DMS 273 (cell line): Measurements from ENCODE around the gene TBPL1.
"Not testable (repeated sequence)": the region's sequence is repeated elsewhere in the genome, so short reads cannot be mapped to it uniquely, and the experiment has no call there.

Source experiments
- DNase-seq: peaks from one replicate; lab custom pipeline; 2025; ENCODE audit not compliant: unreplicated experiment; lab: John Stamatoyannopoulos, UW

TBPL1 gene

GRCh38 chr6:133953634-133954415 is 801 bp downstream of the TBPL1 start:
- peak; percentile 56 for DNase-seq

GRCh38 chr6:133954657-133955576 is 1.9 kb downstream of the TBPL1 start:
- peak; percentile 19 for DNase-seq

DNA sequence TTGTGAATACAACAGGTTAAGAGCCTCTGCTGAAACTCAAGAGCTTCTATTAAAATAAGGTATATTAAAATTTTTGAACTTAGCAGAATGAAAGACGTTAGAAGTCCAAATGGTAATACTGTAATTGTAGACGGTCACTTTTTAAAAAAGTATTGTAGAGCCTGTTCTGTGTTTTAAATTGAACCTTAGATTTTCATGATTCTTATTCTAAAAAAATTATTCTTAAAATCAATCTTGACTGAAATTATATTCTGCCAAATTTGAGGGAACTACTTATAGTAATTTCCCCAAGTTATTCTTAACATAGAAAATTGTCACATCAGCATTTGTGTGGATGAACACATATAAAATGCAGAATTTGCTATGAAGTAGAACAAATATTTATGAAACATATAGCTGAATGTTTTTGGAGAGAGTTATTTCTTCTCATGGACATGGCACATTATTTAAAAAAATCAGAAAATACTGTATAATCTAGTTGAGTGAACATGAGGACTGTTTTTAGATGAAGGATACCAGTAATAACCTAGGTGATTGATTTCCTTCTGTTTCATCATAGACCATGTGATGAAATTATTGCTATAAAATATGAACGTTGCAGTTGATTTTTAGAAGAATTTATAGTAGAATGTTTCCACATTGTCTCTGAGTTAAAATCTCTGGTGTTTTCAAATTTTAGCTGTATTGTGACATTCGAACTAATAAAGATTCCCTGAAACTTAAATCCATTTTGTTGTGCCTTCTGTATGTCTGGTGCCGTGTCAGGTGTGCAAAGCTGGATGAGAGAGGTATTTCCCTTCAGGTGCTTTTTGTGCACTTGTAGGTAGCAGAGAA is 2.8 kb downstream of the TBPL1 start:
- no peak for DNase-seq

DNA sequence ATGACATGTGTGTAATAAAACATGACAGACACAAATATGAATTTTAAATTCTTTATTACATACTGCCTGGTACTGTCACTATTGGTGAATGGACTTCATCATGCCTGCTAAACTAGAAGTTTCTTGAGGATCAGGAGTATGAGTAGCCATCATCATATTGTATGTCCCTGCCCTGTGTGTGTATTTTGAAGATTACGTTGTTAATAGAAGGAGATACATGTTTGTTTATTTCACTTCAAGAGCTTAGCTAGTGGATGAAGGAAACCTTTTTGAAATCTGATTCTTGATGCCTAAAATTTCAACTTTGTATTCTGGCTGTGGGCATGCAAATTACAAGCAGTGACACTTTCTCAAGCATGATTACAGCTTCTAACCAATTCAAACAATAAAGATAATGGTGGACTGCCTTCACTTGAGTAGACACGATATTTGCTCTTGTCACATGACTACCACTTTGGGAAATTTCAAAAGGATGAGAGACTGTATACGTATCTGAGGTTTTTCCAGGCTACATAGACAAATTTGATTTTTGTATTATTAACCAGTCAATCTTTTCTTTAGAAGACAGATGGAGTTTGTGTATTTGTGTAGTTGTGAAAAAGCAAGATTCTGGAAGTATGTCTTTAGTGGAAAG is 3.5 kb downstream of the TBPL1 start:
- DNase-seq, result peak; percentile 11

GRCh38 chr6:133957227-133957626 is 4.2 kb downstream of the TBPL1 start:
- DNase-seq, result peak; percentile 30

DNA sequence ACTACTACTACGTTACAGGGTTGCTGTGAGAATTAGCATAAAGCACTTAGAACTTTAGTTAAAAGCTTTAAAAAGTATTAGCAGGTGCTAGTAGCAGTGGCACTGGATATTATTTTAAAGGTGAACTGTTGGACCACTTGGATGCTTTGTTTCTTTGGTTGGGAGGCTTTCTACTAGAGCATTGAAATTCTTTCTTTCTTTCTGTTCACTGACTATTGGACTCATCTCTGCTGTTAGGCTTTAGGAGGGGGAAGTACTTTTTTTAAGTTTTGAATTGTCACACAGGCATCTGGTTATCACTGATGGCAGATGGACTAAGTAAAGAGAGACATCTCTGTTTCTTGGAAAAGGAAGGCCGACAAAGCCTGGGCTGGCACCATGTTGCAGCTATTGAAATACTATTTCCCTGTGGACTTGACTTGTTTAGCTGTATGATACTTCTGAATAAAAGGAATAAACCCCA is 4.8 kb downstream of the TBPL1 start:
- peak; percentile 73 for DNase-seq

DNA sequence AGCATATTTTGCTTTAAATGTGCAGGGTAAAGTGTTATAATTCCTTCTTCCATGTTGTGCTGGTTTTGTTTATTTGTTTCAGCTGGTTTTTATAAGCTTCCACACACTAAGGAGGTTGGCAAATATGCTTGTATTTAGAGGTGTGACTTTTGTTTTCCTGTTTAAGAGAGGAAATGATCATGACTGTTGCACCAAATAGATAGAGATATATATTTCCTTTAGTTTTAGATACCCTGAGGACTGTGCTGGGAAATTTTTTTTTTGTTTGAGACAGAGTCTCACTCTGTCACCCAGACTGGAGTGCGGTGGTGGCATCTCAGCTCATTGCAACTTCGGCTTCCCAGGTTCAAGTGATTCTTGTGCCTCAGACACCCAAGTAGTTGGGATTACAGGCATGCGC is 5.8 kb downstream of the TBPL1 start:
- no peak for DNase-seq

GRCh38 chr6:133959667-133960368 is 6.8 kb downstream of the TBPL1 start:
- no peak for DNase-seq

DNA sequence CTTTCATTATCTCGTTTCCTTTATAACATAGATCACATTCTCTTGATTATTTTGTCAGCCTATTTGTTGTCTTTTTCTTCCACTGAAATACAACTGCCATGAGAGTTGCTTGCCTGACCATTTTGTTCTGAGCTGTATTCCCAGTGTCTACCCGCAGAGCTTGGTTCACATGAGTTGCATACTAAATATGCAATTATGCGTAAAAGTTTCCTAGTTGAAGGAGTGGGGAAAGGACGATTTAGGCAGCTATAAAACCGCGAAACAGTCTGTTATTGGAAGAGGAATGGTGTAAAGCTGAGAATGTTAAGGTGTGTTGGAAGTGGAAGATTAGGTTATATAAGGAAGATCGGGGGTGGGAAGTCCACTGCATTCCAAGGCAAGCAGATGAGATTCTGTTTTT is 8.8 kb downstream of the TBPL1 start:
- DNase-seq, result no peak

DNA sequence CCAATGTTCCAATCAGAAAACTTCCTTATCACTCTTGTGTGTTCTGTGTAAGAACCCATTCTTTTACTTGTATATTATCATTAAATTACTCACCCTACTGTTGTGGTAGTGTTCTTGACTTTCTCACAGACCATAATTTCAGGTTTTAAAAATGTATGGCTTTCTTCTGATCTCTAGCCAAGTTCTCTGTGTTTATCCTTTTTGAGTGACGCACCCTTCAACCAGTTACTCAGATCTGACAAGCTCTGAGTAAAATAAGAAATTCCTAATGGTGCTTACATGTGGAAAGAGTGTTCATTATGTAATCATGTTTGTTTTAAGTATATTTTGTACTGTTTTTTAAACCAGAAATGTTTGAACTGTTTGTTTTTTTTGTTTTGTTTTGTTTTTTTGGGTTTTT is 11.0 kb downstream of the TBPL1 start:
- no peak for DNase-seq

DNA sequence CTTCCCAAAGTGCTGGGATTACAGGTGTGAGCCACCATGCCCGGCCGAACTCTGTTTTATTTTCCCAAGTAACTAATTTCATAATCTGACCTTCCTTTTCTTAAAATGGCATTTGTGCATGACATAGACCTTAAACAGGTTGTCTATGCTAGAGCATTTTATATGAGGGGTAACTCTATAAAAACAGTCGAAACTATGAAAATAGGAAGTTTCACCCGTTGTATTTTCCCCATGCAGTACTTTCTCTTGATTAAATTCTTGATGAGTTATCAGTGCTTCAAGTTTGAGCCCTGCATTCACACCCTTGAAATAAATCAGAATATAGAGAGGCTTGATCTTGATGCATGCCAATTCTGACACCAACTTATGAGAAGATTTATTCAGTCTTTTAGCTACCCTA is 11.7 kb downstream of the TBPL1 start:
- DNase-seq, result no peak

GRCh38 chr6:133965817-133966360 is 12.9 kb downstream of the TBPL1 start:
- DNase-seq, result peak; percentile 21

DNA sequence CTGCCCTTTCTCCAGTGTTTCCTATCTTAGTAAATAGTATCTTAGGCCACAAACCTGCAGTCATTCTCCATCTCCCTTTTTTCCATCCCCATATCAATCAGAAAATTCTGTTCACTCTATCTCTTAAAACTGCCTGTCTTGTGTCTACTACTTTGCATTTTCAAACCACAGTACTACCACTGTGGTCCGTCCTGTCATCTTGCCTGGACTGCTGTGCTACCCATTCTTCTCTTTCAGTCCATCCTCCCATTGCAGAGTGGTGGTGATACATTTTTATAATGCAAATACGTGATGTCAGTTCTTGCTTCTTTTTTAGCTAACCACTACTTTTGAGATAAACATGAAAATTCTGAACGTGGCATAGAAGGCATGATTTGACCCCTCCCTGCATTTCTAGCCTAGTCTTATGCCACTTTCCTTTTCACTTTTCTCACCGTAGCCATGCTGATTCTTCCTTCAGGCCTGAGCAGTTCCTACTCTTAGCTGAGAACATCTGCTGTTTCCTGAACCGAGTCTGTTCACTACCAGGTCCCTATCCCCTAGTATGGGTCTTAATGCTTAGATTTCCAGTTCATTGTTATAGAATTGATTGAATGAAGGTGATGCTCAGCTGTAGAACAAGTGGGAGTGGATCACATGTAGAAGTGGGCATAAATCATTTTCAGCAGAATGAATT is 13.8 kb downstream of the TBPL1 start:
- peak; percentile 33 for DNase-seq

DNA sequence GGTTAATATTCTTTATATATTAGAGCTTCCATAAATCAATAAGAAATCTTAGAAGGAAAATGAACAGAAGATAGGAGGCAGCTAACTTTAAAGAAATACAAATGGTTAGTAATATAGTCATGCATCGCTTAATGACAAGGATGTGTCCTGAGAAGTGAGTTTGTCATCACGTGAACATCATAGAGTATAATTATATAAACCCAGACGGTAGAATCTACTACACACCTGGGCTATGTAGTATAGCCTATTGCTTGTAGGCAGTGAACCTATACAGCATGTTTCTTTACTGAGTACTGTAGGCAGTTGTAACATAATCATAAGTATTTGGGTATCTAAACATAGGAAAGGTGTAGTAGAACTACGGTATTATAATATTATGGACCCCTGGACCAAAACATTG is 14.3 kb downstream of the TBPL1 start:
- no peak for DNase-seq

DNA sequence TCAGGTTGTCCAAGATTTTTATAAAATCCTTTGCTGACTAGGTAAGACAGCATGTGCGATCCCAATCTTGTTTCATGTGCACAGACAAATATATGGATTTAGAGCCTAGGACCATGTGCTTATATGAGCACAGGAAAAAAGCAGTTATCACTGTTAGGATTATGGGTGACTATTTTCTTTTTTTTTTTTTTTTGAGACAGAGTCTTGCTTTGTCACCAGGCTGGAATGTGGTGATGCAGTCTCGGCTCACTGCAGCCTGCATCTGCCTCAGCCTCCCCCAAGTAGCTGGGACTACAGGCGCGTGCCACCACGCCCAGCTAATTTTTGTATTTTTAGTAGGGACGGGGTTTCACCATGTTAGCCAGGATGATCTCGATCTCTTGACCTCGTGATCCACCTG is 14.8 kb downstream of the TBPL1 start:
- DNase-seq, result not testable (repeated sequence)

DNA sequence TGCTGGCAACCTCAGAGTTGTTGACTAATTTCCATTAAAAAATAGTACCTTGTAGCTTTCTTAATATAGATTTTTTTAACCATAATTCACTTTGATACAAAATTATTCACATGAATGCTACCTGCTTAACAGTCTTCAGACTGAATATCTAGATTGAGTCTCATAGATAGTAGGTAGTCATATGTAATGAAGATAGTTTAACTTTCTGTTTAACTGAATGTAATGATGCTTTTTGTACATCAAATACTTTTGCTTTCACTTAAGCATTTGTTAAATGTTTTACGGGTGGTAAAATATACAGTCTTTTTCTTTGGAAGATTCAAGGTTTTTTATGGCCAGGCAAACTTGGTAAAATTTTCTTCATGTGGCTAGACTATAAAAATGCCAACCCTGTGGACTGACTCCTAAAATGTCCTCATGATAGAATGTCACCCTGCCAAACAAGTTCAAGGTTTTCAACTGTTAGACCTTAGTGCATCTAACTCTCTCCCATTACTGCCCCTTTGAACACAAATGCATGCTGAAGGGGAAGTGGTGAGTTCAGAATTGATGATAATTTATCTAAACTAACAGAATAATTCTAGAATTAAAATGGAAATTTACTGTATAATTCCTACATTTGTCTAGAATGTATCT is 16.4 kb downstream of the TBPL1 start:
- peak; percentile 14 for DNase-seq

DNA sequence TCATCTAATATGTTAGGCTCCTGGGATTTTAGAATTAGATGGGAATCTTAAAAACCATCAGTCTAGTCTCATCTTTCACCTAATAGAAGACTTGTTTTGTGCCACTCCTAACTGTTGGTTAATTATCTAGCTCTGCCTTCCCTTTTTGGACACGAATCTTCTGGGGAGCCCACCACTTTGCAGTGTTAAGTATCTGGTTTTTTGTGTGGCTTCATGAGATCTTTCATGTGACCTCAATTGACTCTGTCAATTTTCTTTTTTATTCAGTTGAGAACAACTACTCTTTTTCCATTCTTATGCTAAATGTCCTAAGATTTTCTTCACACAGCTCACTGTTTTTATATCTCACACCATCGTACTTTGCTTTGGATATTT is 16.9 kb downstream of the TBPL1 start:
- DNase-seq, result no peak

DNA sequence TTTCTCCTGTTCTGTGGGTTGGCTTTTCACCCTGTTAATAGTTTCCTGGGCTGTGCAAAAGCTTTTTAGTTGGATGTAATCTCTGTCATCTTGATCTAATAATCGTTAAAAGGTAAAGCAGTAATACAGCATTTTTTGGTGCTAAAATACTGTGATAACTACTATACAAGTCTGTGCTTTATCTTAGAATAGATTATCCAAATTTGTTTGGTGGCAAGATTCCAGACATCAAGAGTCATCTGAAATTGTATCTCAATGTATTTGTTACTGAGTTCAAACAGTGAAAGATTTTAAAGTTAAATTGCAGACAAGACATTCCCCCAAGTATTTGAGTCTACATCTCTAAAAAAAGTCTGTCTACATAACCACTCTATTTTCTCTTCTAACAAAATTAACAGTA is 18.8 kb downstream of the TBPL1 start:
- peak; percentile 32 for DNase-seq

GRCh38 chr6:133972388-133972787 is 19.4 kb downstream of the TBPL1 start:
- DNase-seq, result peak; percentile 9
